Left ventricle myocardium inferior (tissue), 1 donor: ENCODE measurements around the gene SLC39A8. TPM values are rescaled to one million over a fixed set of nuclear protein-coding genes. Genes with fewer than 3 reads are reported as not detected.

ENCODE experiments used
- DNase-seq: peaks from one replicate; pipeline ENCODE4 v3.0.0-alpha.2; 2020
- H3K27ac ChIP-seq: fragments of 200-600 bp; replicated peaks from 2 replicates; pipeline ENCODE4 v1.8.0; 2021
- H3K27me3 ChIP-seq: fragments of 200-600 bp; 2 replicates; pipeline ENCODE4 v1.8.0; 2021; ENCODE audit warnings: low read depth
- H3K36me3 ChIP-seq: fragments of 200-600 bp; 2 replicates; pipeline ENCODE4 v1.8.0; 2021
- H3K4me1 ChIP-seq: fragments of 200-600 bp; 2 replicates; pipeline ENCODE4 v1.8.0; 2021
- H3K4me3 ChIP-seq: fragments of 200-600 bp; 2 replicates; pipeline ENCODE4 v1.8.0; 2021; ENCODE audit warnings: mild to moderate bottlenecking, moderate library complexity
- H3K9me3 ChIP-seq: fragments of 200-600 bp; replicated peaks from 2 replicates; pipeline ENCODE4 v1.8.0; 2021
- intact Hi-C: fragments of 100-400 bp; cut with micrococcal nuclease; formaldehyde crosslinking; loops from one replicate; pipeline ENCODE4 v1.11.0; 2022
- total RNA-seq: library from RNA; stranded (reverse); fragmentation: NEBNext Ultra II Directional; extraction: Animal tissue kit (Norgen Biotek cat#: 25700); gene quantifications from one replicate; pipeline ENCODE4 v1.2.1, GENCODE V29; 2021
- TF ChIP-seq, protein P1 (sequence below): fragments of 200-600 bp; IDR thresholded peaks from 2 replicates; pipeline ENCODE4 v1.8.0; 2021; ENCODE audit warnings: antibody characterized with exemption, mild to moderate bottlenecking, borderline replicate concordance
- donor health status: DM: no; HTN: yes; CAD: no; lungs with severe emphysema.

Gene SLC39A8
- total RNA-seq, 1 donor from 2014 or later = 3.5 TPM

DNA sequence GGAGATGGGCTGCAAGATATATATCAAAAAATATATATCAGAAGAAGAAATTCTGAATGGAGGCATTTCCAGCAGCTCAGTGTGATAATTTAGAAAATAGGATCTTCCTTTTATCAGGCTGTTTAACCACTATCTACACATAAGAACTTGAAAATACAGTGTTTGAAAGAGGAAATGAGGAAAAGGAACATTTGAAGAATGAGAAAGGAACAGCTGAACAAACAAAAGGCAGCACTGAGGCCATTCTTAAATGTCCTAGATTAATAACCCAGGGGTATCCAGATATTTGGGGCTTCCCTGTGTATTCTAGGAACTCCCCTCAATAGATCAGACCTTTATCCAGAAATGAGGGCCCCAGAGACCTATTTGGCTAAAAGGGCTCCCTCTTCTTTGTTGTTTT lies 4.1 kb downstream of the SLC39A8 start:
- DNase-seq = no peak
- Histone ChIP-seq H3K9me3 (no peaks in the 10 kb centered on the region), H3K4me3 (no peak overlapping the region), H3K36me3 (no peaks in the 10 kb centered on the region), H3K27ac (no peak overlapping the region), H3K27me3 (no peaks in the 10 kb centered on the region), H3K4me1 (peaks cover 26% of the 10 kb centered on the region)
- intact Hi-C loops = no loop called here
- TF ChIP-seq, protein P1, sequence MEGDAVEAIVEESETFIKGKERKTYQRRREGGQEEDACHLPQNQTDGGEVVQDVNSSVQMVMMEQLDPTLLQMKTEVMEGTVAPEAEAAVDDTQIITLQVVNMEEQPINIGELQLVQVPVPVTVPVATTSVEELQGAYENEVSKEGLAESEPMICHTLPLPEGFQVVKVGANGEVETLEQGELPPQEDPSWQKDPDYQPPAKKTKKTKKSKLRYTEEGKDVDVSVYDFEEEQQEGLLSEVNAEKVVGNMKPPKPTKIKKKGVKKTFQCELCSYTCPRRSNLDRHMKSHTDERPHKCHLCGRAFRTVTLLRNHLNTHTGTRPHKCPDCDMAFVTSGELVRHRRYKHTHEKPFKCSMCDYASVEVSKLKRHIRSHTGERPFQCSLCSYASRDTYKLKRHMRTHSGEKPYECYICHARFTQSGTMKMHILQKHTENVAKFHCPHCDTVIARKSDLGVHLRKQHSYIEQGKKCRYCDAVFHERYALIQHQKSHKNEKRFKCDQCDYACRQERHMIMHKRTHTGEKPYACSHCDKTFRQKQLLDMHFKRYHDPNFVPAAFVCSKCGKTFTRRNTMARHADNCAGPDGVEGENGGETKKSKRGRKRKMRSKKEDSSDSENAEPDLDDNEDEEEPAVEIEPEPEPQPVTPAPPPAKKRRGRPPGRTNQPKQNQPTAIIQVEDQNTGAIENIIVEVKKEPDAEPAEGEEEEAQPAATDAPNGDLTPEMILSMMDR = no peak

DNA sequence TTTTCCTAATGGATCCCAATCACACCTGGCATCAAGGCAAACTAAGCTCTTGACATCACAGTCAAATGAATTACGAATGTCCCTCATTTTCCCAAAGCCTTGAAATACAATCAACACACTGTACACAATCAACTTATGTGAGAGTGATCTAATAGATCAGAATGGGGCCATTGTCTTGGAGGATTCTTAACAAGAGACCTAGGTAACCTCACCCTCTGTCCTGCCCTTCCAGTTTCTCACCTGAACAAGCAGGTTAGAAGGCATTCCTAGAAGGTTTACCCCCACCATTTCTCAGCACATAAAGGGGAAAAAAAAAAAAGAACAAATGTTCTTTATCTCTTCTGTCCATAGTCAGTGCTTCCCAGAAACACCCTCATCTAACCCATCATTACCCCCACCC lies 6.3 kb downstream of the SLC39A8 start:
- TF ChIP-seq, protein P1 = no peak
- H3K36me3 ChIP-seq = no peaks in the 10 kb centered on the region
- intact Hi-C loops = no loop called here

DNA sequence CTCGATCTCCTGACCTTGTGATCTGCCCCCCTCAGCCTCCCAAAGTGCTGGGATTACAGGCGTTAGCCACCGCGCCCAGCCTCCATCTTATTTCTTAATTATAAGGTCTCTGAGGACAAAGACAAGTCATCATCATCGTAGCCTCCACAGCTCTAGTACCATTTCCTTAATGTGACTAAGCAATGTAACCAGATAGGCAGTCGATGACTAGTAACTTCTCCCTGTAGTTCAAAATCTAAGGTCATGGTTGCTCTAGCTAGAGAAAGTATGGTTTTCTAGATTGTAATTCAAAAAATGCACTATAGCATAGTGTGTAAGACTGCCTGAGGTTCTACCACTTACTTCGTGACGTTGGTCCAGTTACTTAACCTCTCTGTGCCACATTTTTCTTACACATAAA lies 6.9 kb downstream of the SLC39A8 start:
- intact Hi-C loops = no loop called here
- Histone ChIP-seq H3K36me3 (no peaks in the 10 kb centered on the region), H3K4me3 (no peak overlapping the region), H3K27ac (no peak overlapping the region), H3K4me1 (no peaks in the 10 kb centered on the region), H3K27me3 (no peaks in the 10 kb centered on the region), H3K9me3 (no peaks in the 10 kb centered on the region)
- no peak for DNase-seq
- TF ChIP-seq, protein P1 = no peak

More for the DNA sequence above, 6.3 kb downstream of the SLC39A8 start:
- Histone ChIP-seq H3K9me3 (no peaks in the 10 kb centered on the region), H3K4me3 (no peak overlapping the region), H3K27me3 (no peaks in the 10 kb centered on the region), H3K27ac (no peak overlapping the region), H3K4me1 (peaks cover 4% of the 10 kb centered on the region)
- DNase-seq = no peak

DNA sequence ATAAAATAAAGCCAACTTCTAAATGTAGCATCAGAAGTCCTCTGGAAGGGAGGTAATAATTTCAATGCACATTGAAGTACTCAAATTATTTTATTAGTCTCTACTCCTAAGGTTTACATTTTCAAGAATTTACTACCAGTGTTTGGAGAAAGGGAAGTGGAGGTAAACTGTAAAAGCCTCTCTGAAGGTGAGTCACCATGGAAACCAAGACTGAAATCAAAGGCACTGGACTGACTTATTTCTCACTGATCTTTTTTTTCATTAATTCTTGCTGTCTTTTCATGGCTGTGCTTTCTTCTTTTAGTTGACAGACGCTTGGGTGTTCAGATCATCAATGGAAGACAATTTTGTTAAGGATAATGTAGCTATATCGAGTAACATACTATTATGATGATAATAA lies 9.7 kb downstream of the SLC39A8 start:
- DNase-seq = no peak
- no peaks in the 10 kb centered on the region for H3K27me3 ChIP-seq
- no peak overlapping the region for H3K27ac ChIP-seq
- H3K4me3 ChIP-seq = no peak overlapping the region
- H3K4me1 ChIP-seq = no peaks in the 10 kb centered on the region
- TF ChIP-seq, protein P1 = no peak
- H3K9me3 ChIP-seq = peaks cover 7% of the 10 kb centered on the region
- intact Hi-C loops = no loop called here
- H3K36me3 ChIP-seq = no peaks in the 10 kb centered on the region

DNA sequence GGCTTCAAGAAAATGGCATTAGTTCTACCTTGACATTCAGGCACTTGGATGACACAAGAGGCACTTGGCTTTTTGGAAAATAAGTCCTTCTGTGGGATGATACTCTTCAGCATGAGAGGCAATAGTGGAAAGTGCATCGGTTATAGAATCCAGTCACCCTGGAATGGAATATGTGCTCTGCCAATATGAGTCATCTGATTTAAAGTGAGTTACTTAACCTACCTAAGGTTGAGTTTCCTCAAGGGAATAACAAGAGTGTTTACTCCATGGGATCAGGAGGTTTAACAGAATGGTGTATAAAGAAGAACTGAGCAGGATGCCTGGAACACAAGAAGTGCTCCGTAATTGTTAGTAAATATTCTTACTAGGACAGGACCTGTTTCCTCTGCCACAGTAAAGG lies 10.7 kb downstream of the SLC39A8 start:
- H3K4me1 ChIP-seq = no peaks in the 10 kb centered on the region
- no peaks in the 10 kb centered on the region for H3K27me3 ChIP-seq
- intact Hi-C loops = no loop called here
- DNase-seq = no peak
- no peak overlapping the region for H3K4me3 ChIP-seq
- H3K36me3 ChIP-seq = no peaks in the 10 kb centered on the region
- H3K27ac ChIP-seq = no peak overlapping the region
- TF ChIP-seq, protein P1 = no peak
- peaks cover 7% of the 10 kb centered on the region for H3K9me3 ChIP-seq

DNA sequence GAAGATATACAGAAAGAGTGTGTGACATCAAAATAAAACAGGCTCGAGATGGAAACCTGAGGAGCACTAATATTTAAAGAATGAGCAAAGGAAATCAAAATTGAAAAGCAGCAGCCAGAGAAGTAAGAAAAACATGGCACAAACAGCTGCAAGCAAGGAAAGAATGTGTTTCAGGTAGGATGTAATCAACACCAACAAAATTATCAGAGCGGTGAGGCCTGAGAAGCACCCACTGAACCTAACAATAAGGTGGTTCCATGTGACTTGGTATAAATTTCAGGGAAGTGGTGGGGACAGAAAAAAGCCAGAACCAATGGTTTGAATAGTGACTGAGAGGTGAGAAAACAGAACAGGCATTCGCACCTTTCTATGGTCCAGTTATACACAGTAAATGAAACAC lies 11.5 kb downstream of the SLC39A8 start:
- Histone ChIP-seq H3K4me1 (no peaks in the 10 kb centered on the region), H3K27me3 (no peaks in the 10 kb centered on the region), H3K4me3 (no peak overlapping the region), H3K9me3 (peaks cover 7% of the 10 kb centered on the region), H3K27ac (no peak overlapping the region), H3K36me3 (no peaks in the 10 kb centered on the region)
- intact Hi-C loops = no loop called here
- TF ChIP-seq, protein P1 = no peak
- no peak for DNase-seq
